Measurements from ENCODE around the gene COLQ.

GRCh38 chr3:15557511-15557946 is 36.0 kb upstream of the COLQ start:
- TF ChIP-seq POLR2A (IDR thresholded peaks at IDR 0.05) (no peak), CTCF (IDR thresholded peaks at IDR 0.05) (no peak)

Data from lower leg skin (tissue), 3 donors.